GM21723 (cell line): ENCODE measurements around the gene CAP2.

ENCODE experiments used
- ATAC-seq: cut with Tn5 transposase; IDR thresholded peaks from one replicate; pipeline ENCODE4 v1.9.1; 2021; ENCODE audit warnings: mild to moderate bottlenecking, moderate library complexity; ENCODE audit not compliant: unreplicated experiment

The CAP2 gene

DNA sequence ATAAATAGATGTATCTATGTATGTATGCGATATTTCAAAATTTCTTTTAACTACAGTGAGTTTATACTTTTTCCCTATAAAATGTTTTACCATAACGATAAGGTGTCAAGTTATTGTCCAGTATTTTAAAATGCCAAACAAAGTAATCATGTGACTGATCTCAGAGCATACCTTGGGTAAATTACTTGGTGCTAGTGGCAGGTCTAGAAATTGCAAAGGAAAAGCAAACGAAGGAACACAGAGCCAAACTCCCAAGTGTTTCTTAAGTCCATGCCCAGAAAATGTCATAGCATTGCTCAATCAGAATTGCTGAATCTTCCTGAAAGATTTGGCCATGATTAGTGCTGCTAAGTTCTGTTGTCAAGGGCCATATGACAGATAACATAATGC, 77.5 kb downstream of the CAP2 start:
- ATAC-seq: no peak

DNA sequence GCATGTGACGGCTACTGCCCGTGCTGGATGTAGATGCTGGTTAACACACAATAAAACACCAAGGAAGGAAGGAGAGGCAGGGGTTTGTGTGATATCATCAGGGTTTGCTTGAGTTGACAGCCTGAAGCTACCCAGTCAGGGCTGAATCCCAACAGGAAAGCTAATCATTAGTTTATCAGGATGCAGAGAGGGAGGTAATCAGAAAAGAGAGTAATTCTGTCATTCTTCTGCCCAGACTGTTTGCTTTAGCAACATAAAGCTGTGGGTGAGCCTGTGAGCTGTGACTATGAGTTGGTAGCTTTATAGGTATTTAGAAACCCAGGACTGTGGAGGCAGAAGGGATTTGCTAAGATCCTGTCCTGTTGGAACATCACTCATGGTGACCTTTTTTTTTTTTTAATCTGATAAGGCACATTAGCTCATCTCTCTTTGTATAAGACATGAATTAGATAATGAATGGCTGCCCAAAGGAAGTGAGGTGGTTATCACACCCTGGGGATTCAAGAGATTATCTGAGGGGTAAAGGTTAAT, 79.3 kb downstream of the CAP2 start:
- no peak for ATAC-seq

DNA sequence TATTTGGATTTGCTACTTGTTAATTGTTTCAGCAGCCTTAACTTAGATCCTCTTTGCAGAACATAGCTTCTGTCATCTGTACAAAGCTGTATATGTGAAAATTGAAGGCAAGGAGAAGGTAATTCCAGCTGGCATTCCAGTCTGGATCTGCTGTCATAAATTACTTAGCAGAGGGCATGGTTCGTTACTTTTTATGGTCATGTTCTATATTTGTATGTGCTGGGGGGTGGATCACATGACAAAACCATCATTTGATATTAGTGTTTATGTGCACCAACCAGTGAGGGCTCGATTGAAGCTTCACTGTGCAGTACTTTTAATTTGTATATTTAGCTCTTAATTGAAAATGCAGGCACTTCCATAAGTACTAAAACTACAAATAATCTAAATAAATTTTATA, 80.2 kb downstream of the CAP2 start:
- ATAC-seq: no peak

DNA sequence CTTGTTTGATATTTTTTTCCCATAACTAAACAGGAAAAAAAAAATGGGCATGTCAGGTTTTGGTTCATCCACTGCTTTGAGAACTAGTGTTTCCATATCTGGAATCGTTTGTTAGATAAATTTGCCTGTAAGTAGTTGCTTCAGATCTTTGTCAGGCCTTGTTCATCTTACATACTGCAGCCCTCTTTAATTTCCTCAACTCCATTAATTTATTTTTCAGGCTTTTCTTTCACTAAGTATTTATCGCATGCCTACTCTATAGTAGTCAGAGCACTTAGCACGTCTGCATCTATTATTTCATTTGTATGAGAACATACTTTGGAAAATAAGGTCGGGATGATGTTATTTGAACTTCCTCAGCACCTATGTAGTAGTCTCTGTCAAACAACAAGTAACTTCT, 80.9 kb downstream of the CAP2 start:
- ATAC-seq: no peak

GRCh38 chr6:17475606-17476244, 82.3 kb downstream of the CAP2 start:
- ATAC-seq: no peak

DNA sequence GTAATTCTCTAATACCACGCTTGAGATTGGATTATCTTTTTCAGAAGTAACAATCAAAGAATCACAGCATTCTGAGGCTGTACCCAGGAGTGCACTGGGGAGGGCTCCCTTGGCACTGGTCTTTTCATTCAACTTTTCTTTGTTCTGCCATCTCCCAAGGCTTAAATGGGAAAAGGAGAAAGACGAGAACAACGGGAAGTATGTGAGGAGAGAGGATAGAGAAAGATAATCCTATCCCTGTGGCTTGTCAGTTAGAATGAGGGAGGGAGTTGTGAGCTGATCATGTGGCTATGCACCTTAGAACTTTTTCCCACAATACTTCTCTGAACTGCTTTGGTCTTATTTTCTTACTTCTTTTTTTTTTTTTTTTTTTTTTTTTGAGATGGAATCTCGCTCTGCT, 83.1 kb downstream of the CAP2 start:
- ATAC-seq: no peak

DNA sequence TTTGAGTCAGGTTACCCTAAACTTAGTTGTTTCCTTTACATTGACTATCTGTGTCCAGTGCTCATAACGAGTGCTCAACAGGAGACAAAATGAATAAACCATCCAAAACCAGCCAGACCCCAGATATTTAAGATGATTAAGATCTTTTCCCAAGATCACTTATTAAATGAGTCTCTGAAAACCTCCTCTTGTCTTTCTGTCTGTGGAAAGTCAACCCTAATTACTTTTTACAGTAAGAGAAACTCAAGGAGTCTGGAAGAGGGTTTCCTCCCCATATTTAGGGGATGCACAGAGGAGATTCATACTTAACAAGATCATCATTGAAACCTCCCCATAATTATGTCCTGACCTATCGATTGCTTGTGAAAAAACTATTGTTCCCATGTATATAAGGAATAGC, 84.0 kb downstream of the CAP2 start:
- no peak for ATAC-seq

GRCh38 chr6:17478223-17478907, 85.0 kb downstream of the CAP2 start:
- no peak for ATAC-seq

DNA sequence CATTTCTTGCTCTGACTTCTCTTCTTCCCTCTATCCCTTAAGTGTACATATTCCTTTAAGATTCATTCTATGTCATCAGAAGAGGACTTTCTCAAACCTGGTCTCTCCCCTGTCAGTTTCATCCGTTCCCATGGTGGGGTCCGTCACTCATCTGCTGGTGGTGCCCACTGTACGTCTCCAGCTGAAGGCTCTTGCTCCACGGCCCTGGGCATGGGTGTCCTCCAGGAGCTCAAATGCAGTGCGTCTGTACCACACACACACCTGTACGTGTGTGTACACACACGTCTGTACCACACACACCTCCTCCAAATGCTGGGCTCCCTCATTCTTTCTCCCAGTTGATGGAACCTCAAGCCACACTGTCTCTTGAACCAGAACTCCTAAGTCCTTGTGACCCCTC, 85.6 kb downstream of the CAP2 start:
- no peak for ATAC-seq

DNA sequence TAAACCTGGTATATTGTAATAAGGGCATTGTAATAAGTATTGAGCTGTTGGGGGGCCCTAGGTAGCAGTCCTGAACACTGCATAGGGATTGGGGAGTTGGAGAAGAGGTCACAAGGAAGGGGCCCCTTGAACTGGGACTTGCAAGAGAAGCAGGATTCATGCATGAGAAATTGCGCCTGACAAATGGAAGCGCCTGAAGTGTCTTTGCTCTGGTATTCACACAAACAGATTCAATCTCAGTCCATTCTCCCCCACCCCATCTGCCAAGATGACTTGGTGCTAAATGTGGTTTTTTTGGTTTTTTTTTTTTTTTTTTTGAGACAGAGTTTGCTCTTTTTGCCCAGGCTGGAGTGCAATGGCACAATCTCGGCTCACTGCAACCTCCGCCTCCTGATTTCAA, 87.1 kb downstream of the CAP2 start:
- no peak for ATAC-seq

DNA sequence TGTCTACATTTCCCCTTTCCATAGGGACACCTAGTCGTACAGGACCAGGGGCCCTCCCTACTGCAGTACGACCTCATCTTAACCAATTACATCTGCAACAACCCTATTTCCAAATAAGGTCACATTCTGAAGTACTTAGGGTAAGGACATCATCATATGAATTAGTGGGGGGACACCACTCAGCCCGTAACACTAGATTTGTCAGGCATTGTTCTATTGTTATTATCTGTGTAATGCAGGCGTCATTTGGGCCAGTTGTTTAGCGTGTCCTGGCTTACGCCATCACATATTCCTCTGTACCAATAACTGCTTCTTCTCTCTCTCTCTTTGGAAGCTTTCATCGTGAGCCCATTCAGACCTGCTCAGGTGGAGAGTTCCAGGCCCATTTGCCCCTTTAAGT, 89.3 kb downstream of the CAP2 start:
- no peak for ATAC-seq

GRCh38 chr6:17483391-17484016, 90.1 kb downstream of the CAP2 start:
- ATAC-seq: no peak

DNA sequence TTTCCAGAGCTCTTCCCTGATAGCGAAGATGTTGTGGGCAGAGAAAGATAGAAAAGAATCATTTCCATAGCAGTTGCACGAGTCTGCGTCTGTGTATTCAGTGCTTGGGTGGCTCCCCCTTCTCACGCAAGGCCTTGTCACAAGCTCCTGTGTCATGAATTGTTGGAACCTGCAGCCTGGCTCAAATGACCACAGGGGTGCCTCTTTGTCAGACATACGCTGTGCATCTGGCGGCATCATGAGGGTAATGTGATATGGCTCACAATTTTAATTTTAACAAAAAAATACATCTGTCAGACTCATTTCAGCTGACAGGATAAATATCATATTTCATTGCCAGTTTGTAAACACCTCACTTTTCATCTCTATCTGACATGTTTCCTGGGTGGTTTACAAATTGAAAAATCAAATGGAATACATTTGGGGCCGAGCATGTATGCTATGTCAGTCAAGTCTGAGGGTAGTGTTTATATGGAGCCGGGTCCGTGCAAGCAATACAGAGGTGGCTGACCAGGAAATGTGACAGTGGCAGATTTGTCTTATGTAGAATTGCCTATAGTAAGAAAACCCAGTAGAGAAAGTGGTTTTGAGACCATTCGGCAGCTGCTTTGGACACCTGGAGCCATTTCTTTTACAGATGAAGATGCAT, 90.9 kb downstream of the CAP2 start:
- ATAC-seq: no peak

- no peak for ATAC-seq
Measured at GRCh38 chr6:17485181-17485580, 91.8 kb downstream of the CAP2 start.

- ATAC-seq: no peak
Measured at GRCh38 chr6:17485946-17486345, 92.6 kb downstream of the CAP2 start.

DNA sequence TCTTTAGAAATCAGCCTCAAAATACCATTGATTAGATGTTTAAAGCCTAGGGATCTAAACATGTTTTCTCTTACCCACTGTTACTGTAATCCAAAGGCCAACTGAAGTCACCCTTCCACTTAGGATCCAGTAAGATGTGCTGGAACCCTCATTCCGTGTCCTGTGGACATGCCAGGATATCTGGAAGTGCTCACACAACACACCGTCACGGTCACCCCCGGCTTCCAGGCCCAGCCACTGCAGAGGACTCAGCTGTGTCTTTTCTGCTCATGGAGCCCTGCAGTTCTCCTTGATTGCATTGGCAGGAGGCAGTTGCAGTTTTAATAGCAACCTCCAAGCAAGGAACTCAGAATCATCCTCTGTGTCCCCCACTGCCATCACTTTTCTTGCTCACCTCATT, 93.3 kb downstream of the CAP2 start:
- ATAC-seq: no peak

DNA sequence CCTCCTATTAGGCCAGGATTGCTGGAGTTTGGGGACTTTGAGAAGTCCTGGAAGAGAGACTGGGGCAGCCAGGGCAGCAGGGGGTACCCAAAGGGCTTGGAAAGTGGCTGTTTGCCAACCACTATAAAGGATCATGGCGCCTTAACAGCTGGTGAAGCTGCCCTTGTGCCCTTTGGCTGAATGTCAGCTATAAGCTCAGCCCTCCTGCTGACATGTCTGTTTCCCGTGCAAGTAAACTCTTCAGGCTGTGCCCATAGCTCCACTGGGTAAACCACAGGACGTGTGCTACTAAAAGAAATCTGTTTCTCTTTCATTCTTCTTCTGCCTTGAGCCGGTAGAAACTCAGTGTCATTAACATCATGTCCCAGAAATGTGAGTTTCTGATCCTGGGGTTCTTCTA, 97.3 kb downstream of the CAP2 start:
- ATAC-seq: no peak

- ATAC-seq: no peak
Measured at GRCh38 chr6:17491416-17492142, 98.2 kb downstream of the CAP2 start.

DNA sequence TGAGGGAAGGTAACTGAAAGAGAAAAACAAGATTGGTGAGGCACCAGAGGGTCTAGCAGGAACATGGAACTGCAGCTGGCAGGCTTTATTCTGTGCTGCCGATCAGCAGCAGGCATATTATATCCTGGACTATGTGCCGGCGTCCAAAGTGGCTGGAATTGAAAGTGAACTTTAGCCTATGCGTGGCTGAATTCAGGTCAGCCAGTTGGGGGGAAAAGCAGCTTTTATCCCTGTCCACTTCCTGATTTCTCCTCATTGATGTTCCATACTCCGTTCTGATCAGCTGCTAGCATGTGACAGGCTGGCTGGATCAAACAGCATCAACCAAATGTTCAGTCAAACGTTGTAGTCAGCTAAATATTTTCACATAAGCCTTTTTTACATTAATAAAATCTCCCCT, 99.0 kb downstream of the CAP2 start:
- ATAC-seq: no peak

- ATAC-seq: no peak
Measured at GRCh38 chr6:17493286-17493685, 99.9 kb downstream of the CAP2 start.

DNA sequence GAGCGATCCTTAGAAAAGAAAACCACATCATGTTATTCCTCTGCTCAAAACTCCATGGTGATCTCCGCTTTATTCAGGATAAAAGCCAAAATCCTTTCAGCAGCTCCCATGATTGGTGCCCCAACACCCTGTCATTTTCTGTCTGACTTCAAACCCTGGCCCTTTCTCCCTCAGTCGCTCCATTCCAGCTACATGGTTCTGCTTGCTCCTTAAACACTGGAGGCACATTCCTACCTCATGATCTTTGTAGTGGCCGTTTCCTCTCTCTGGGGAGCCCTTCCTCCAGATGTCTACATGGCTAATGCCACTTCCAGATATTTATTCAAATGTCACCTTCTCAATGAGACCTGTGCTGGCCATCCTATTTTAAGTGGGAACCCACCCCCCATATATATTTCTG, 100.8 kb downstream of the CAP2 start:
- no peak for ATAC-seq
